ENCODE data around the gene IMMP2L.

- no peak for TF ChIP-seq MAX (IDR thresholded peaks at IDR 0.05)
- no peak for TF ChIP-seq CTCF (IDR thresholded peaks at IDR 0.05; ENCODE audit: low read depth, low read length, missing input control)
- no peak for TF ChIP-seq RXRA (IDR thresholded peaks at IDR 0.05)
- TF ChIP-seq NR2F2 (IDR thresholded peaks at IDR 0.05), result no peak
- TF ChIP-seq ZBTB33 (IDR thresholded peaks at IDR 0.05), result no peak
- no peak for TF ChIP-seq JUND (IDR thresholded peaks at IDR 0.05)
- no peak for TF ChIP-seq REST (IDR thresholded peaks at IDR 0.05)
- TF ChIP-seq TAF1 (conservative IDR thresholded peaks at IDR 0.05), result no peak
- no peak for TF ChIP-seq SP1 (IDR thresholded peaks at IDR 0.05)
- TF ChIP-seq EGR1 (IDR thresholded peaks at IDR 0.05; ENCODE audit: low read depth in 2 of 2), result no peak
- TF ChIP-seq ATF3 (IDR thresholded peaks at IDR 0.05), result no peak
These were observed 621.5 kb downstream of the IMMP2L start for GRCh38 chr7:110940756-110941155.

All from liver (tissue), 3 donors.